Loucy (cell line): ENCODE data around the gene ARHGDIB.

Experiments
- H2AFZ ChIP-seq: fragments of 200-600 bp; sonication (generic); 2 replicates; pipeline ENCODE4 v1.6.0; 2016; ENCODE audit warnings: antibody characterized with exemption, mild to moderate bottlenecking, low read length, moderate library complexity
- H3F3A ChIP-seq: fragments of 200-600 bp; 2 replicates; pipeline ENCODE4 v1.6.0; 2016; ENCODE audit warnings: antibody characterized with exemption, low read depth, mild to moderate bottlenecking
- H3K27me3 ChIP-seq: fragments of 200-600 bp; sonication (generic); 2 replicates; pipeline ENCODE4 v1.6.1; 2014; ENCODE audit warnings: low read length, mild to moderate bottlenecking; ENCODE audit not compliant: insufficient read depth, poor library complexity, severe bottlenecking
- H3K36me3 ChIP-seq: fragments of 200-600 bp; sonication (generic); 2 replicates; pipeline ENCODE4 v1.6.1; 2016; ENCODE audit warnings: low read length; ENCODE audit not compliant: insufficient read depth
- H3K4me1 ChIP-seq: fragments of 200-600 bp; sonication (generic); 2 replicates; pipeline ENCODE4 v1.5.1; 2014; ENCODE audit warnings: low read length, mild to moderate bottlenecking; ENCODE audit not compliant: insufficient read depth, poor library complexity, severe bottlenecking
- H3K4me2 ChIP-seq: fragments of 200-600 bp; sonication (generic); 2 replicates; pipeline ENCODE4 v1.6.0; 2014; ENCODE audit warnings: antibody characterized with exemption, low read length, low read depth, mild to moderate bottlenecking; ENCODE audit not compliant: poor library complexity, severe bottlenecking
- H3K4me3 ChIP-seq: fragments of 200-600 bp; sonication (generic); 2 replicates; pipeline ENCODE4 v1.5.1; 2014; ENCODE audit warnings: low read length, mild to moderate bottlenecking, mixed read lengths; ENCODE audit not compliant: poor library complexity, severe bottlenecking
- H3K79me2 ChIP-seq: fragments of 200-600 bp; sonication (generic); 2 replicates; pipeline ENCODE4 v1.6.1; 2014; ENCODE audit warnings: low read length; ENCODE audit not compliant: insufficient read depth
- H3K9ac ChIP-seq: fragments of 200-600 bp; sonication (generic); 2 replicates; pipeline ENCODE4 v1.6.0; 2014; ENCODE audit warnings: mild to moderate bottlenecking, low read depth, low read length, moderate library complexity; ENCODE audit not compliant: poor library complexity, severe bottlenecking
- H3K9me2 ChIP-seq: fragments of 200-600 bp; sonication (generic); replicated peaks from 2 replicates; pipeline ENCODE4 v1.6.1; 2016; ENCODE audit warnings: low read depth, low read length, mixed read lengths
- H3K9me3 ChIP-seq: fragments of 200-600 bp; sonication (generic); 2 replicates; pipeline ENCODE4 v1.6.1; 2014; ENCODE audit warnings: mild to moderate bottlenecking, antibody characterized with exemption, low read length, low read depth; ENCODE audit not compliant: insufficient read depth
- H4K20me1 ChIP-seq: fragments of 200-600 bp; sonication (generic); 2 replicates; pipeline ENCODE4 v1.6.0; 2014; ENCODE audit warnings: antibody characterized with exemption, low read length, mild to moderate bottlenecking; ENCODE audit not compliant: insufficient read depth, poor library complexity, severe bottlenecking
- CTCF ChIP-seq: fragments of 200-600 bp; sonication (generic); conservative IDR thresholded peaks from 2 replicates; pipeline ENCODE4 v1.5.1; 2014; ENCODE audit warnings: mild to moderate bottlenecking, antibody characterized with exemption, low read length
- EZH2phosphoT487 ChIP-seq: fragments of 200-600 bp; IDR thresholded peaks from 2 replicates; pipeline ENCODE4 v1.6.1; 2018; ENCODE audit warnings: antibody characterized with exemption, mild to moderate bottlenecking, moderate library complexity, borderline replicate concordance

ARHGDIB gene

GRCh38 chr12:14982562-14982961 is 21.2 kb upstream of the ARHGDIB start:
- Histone ChIP-seq H3K4me1 (peaks cover 59% of the 10 kb centered on the region), H4K20me1 (no peaks in the 10 kb centered on the region), H3K9ac (peak overlapping the region; percentile 25), H3K9me3 (no peaks in the 10 kb centered on the region), H3K4me3 (no peak overlapping the region), H3F3A (no peaks in the 10 kb centered on the region), H2AFZ (peak overlapping the region; percentile 63), H3K27me3 (no peaks in the 10 kb centered on the region), H3K9me2 (no peaks in the 10 kb centered on the region), H3K79me2 (no peaks in the 10 kb centered on the region), H3K36me3 (no peaks in the 10 kb centered on the region), H3K4me2 (peak overlapping the region; percentile 23)
- TF ChIP-seq CTCF, result no peak
- TF ChIP-seq EZH2phosphoT487, result no peak

GRCh38 chr12:14981049-14981448 is 19.6 kb upstream of the ARHGDIB start:
- H3K36me3 ChIP-seq, result no peaks in the 10 kb centered on the region
- no peak overlapping the region for H3K9ac ChIP-seq
- no peaks in the 10 kb centered on the region for H3K79me2 ChIP-seq
- no peaks in the 10 kb centered on the region for H4K20me1 ChIP-seq
- H3F3A ChIP-seq, result no peaks in the 10 kb centered on the region
- no peak overlapping the region for H3K4me3 ChIP-seq
- H3K4me1 ChIP-seq, result peaks cover 59% of the 10 kb centered on the region
- no peaks in the 10 kb centered on the region for H3K9me2 ChIP-seq
- H3K9me3 ChIP-seq, result no peaks in the 10 kb centered on the region
- no peak overlapping the region for H3K4me2 ChIP-seq
- no peaks in the 10 kb centered on the region for H3K27me3 ChIP-seq
- no peak overlapping the region for H2AFZ ChIP-seq
- no peak for TF ChIP-seq EZH2phosphoT487
- no peak for TF ChIP-seq CTCF

GRCh38 chr12:14979468-14979867 is 18.1 kb upstream of the ARHGDIB start:
- Histone ChIP-seq H3K4me2 (no peak overlapping the region), H2AFZ (no peak overlapping the region), H3K79me2 (no peaks in the 10 kb centered on the region), H3K4me1 (peaks cover 52% of the 10 kb centered on the region), H3K4me3 (no peak overlapping the region), H3K36me3 (no peaks in the 10 kb centered on the region), H3K9me3 (no peaks in the 10 kb centered on the region), H3K9me2 (no peaks in the 10 kb centered on the region), H3K27me3 (no peaks in the 10 kb centered on the region), H3K9ac (no peak overlapping the region), H4K20me1 (no peaks in the 10 kb centered on the region), H3F3A (no peaks in the 10 kb centered on the region)
- TF ChIP-seq CTCF (no peak), EZH2phosphoT487 (no peak)
